Neutrophil (primary cell): ENCODE data around the gene CNTN5.

Experiments
- H3K27ac ChIP-seq: fragments of 200-600 bp; sonication (generic); 2 replicates; pipeline ENCODE4 v1.5.1; 2016; ENCODE audit warnings: mild to moderate bottlenecking, moderate library complexity
- H3K27me3 ChIP-seq: fragments of 200-600 bp; sonication (generic); 2 replicates; pipeline ENCODE4 v1.6.0; 2016; ENCODE audit warnings: mild to moderate bottlenecking
- H3K36me3 ChIP-seq: fragments of 200-600 bp; sonication (generic); 2 replicates; pipeline ENCODE4 v1.5.1; 2017
- H3K4me1 ChIP-seq, 2 experiments: fragments of 200-600 bp in 1 of 2; sonication (generic) in 1 of 2; 1 replicate in 1 of 2; 2 replicates in 1 of 2; pipeline versions ENCODE4 v1.5.1 to v1.6.1; 2013 to 2016; ENCODE audit warnings: low read depth in 1 of 2, low read length in 1 of 2, mild to moderate bottlenecking in 1 of 2, moderate library complexity in 1 of 2; ENCODE audit not compliant: control insufficient read depth in 1 of 2, insufficient read depth in 1 of 2
- H3K4me3 ChIP-seq, 2 experiments: fragments of 200-600 bp in 1 of 2; sonication (generic) in 1 of 2; 1 replicate in 1 of 2; 2 replicates in 1 of 2; pipeline ENCODE4 v1.5.1; 2013 to 2016; ENCODE audit warnings: low read depth in 1 of 2, low read length in 1 of 2, mild to moderate bottlenecking in 1 of 2, moderate library complexity in 1 of 2
- H3K9me3 ChIP-seq: fragments of 200-600 bp; sonication (generic); 2 replicates; pipeline ENCODE4 v1.5.1; 2016
- CTCF ChIP-seq: fragments of 200-600 bp; sonication (generic); IDR thresholded peaks from 2 replicates; pipeline ENCODE4 v1.5.1; 2016; ENCODE audit warnings: antibody characterized with exemption

CNTN5 gene

GRCh38 chr11:99192716-99193115, 172.0 kb downstream of the CNTN5 start:
- Histone ChIP-seq H3K27me3 (no peaks in the 10 kb centered on the region), H3K36me3 (no peaks in the 10 kb centered on the region), H3K27ac (no peak overlapping the region), H3K4me3 (no peak overlapping the region), H3K9me3 (no peaks in the 10 kb centered on the region), H3K4me1 (no peaks in the 10 kb centered on the region)
- no peak for TF ChIP-seq CTCF

- no peaks in the 10 kb centered on the region for H3K27me3 ChIP-seq
- H3K9me3 ChIP-seq = no peaks in the 10 kb centered on the region
- H3K27ac ChIP-seq = no peak overlapping the region
- H3K4me3 ChIP-seq = no peak overlapping the region
- H3K36me3 ChIP-seq = no peaks in the 10 kb centered on the region
- H3K4me1 ChIP-seq = no peaks in the 10 kb centered on the region
- TF ChIP-seq CTCF = no peak
Observed at GRCh38 chr11:99197477-99197876, 176.7 kb downstream of the CNTN5 start.

GRCh38 chr11:99198215-99198614, 177.5 kb downstream of the CNTN5 start:
- no peak for TF ChIP-seq CTCF
- Histone ChIP-seq H3K9me3 (no peaks in the 10 kb centered on the region), H3K4me3 (no peak overlapping the region), H3K4me1 (no peaks in the 10 kb centered on the region), H3K27ac (no peak overlapping the region), H3K36me3 (no peaks in the 10 kb centered on the region), H3K27me3 (no peaks in the 10 kb centered on the region)

- Histone ChIP-seq H3K9me3 (no peaks in the 10 kb centered on the region), H3K27ac (no peak overlapping the region), H3K27me3 (no peaks in the 10 kb centered on the region), H3K4me1 (no peaks in the 10 kb centered on the region), H3K4me3 (no peak overlapping the region), H3K36me3 (no peaks in the 10 kb centered on the region)
- TF ChIP-seq CTCF = no peak
Observed at GRCh38 chr11:99199341-99199740, 178.6 kb downstream of the CNTN5 start.

- no peak for TF ChIP-seq CTCF
- no peaks in the 10 kb centered on the region for H3K4me1 ChIP-seq
Observed at GRCh38 chr11:99200720-99201119, 180.0 kb downstream of the CNTN5 start.

GRCh38 chr11:99208813-99209212, 188.1 kb downstream of the CNTN5 start:
- TF ChIP-seq CTCF = no peak
- H3K4me1 ChIP-seq = no peaks in the 10 kb centered on the region
- no peaks in the 10 kb centered on the region for H3K36me3 ChIP-seq
- no peaks in the 10 kb centered on the region for H3K27me3 ChIP-seq
- no peak overlapping the region for H3K27ac ChIP-seq
- no peak overlapping the region for H3K4me3 ChIP-seq
- no peaks in the 10 kb centered on the region for H3K9me3 ChIP-seq

More at GRCh38 chr11:99200720-99201119, 180.0 kb downstream of the CNTN5 start:
- no peak overlapping the region for H3K4me3 ChIP-seq
- no peak overlapping the region for H3K27ac ChIP-seq
- H3K36me3 ChIP-seq = no peaks in the 10 kb centered on the region
- H3K27me3 ChIP-seq = no peaks in the 10 kb centered on the region
- H3K9me3 ChIP-seq = no peaks in the 10 kb centered on the region
